Nephron (organoid): ENCODE data around the gene BAZ2B.

Source experiments
- H3K27ac Mint-ChIP-seq, 3 experiments: 2 replicates each; pipeline ENCODE4 v1.8.0; 2020; ENCODE audit warnings: mixed read lengths in 3 of 3, mild to moderate bottlenecking in 2 of 3, moderate library complexity in 1 of 3
- H3K27me3 Mint-ChIP-seq: 2 replicates; pipeline ENCODE4 v1.8.0; 2021; ENCODE audit warnings: low read depth, mild to moderate bottlenecking, moderate library complexity, mixed read lengths
- H3K36me3 Mint-ChIP-seq: 2 replicates; pipeline ENCODE4 v1.8.0; 2020; ENCODE audit warnings: low read depth, mixed read lengths
- H3K4me1 Mint-ChIP-seq: 2 replicates; pipeline ENCODE4 v1.8.0; 2020; ENCODE audit warnings: mixed read lengths
- H3K4me3 Mint-ChIP-seq, 3 experiments: 2 replicates each; pipeline ENCODE4 v1.8.0; 2020; ENCODE audit warnings: mild to moderate bottlenecking in 3 of 3, mixed read lengths in 3 of 3, moderate library complexity in 2 of 3
- H3K9me3 Mint-ChIP-seq: 2 replicates; pipeline ENCODE4 v1.8.0; 2020; ENCODE audit warnings: mixed read lengths
- TF ChIP-seq, protein P1 (sequence below), 3 experiments: fragments of 200-600 bp; sonication (generic); IDR thresholded peaks; one replicate each; pipeline ENCODE4 v1.5.0; 2021; ENCODE audit warnings: antibody characterized with exemption in 3 of 3; ENCODE audit not compliant: unreplicated experiment in 3 of 3

BAZ2B gene

DNA sequence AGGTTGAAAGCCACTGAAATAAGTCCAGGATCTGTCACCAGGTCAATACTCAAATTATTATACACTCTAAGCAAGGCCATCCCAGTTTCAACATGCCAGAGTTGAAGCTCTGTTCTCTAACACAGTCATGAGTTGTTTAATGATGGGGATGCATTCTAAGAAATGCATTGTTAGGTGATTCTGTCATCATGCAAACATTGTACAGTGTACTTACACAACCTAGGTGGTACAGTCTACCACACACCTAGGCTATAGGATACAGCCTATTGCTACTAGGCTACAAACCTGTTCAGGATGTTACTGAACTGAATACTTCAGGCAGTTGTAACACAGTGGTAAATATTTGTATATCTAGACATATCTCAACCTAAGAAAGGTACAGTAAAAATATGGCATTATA, 162.2 kb downstream of the BAZ2B start:
- Mint-ChIP-seq H3K4me1 (peaks cover 5% of the 10 kb centered on the region), H3K27me3 (no peaks in the 10 kb centered on the region), H3K27ac (no peak overlapping the region), H3K36me3 (peaks cover 9% of the 10 kb centered on the region), H3K9me3 (no peaks in the 10 kb centered on the region), H3K4me3 (no peak overlapping the region)
- TF ChIP-seq, protein P1, sequence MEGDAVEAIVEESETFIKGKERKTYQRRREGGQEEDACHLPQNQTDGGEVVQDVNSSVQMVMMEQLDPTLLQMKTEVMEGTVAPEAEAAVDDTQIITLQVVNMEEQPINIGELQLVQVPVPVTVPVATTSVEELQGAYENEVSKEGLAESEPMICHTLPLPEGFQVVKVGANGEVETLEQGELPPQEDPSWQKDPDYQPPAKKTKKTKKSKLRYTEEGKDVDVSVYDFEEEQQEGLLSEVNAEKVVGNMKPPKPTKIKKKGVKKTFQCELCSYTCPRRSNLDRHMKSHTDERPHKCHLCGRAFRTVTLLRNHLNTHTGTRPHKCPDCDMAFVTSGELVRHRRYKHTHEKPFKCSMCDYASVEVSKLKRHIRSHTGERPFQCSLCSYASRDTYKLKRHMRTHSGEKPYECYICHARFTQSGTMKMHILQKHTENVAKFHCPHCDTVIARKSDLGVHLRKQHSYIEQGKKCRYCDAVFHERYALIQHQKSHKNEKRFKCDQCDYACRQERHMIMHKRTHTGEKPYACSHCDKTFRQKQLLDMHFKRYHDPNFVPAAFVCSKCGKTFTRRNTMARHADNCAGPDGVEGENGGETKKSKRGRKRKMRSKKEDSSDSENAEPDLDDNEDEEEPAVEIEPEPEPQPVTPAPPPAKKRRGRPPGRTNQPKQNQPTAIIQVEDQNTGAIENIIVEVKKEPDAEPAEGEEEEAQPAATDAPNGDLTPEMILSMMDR (IDR thresholded peaks at IDR 0.05; ENCODE audit: unreplicated experiment in 3 of 3): no peak

DNA sequence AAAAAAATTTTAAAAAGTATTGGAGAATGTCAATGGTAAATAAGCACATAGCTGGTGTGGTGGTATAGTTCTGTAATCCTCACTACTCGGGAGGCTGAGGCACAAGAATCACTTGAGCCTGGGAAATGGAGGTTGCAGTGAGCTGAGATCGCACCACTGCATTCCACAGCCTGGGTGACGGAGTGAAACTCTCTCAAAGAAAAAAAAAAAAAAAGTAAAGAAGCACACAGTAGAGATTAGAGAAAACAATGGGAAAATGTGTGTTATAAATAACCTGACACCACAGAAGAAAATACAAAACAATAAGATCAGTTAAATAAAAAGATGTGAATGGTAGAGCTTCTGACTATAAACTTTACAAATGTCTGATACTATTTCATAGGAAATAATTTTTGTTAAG, 166.2 kb downstream of the BAZ2B start:
- peak overlapping the region in 1 of 3 experiments; percentile 45 for H3K27ac Mint-ChIP-seq
- no peaks in the 10 kb centered on the region for H3K27me3 Mint-ChIP-seq
- TF ChIP-seq, protein P1 (IDR thresholded peaks at IDR 0.05; ENCODE audit: unreplicated experiment in 3 of 3): no peak
- peaks cover 46% of the 10 kb centered on the region for H3K36me3 Mint-ChIP-seq
- H3K9me3 Mint-ChIP-seq: no peaks in the 10 kb centered on the region
- no peak overlapping the region for H3K4me3 Mint-ChIP-seq
- H3K4me1 Mint-ChIP-seq: peaks cover 8% of the 10 kb centered on the region

DNA sequence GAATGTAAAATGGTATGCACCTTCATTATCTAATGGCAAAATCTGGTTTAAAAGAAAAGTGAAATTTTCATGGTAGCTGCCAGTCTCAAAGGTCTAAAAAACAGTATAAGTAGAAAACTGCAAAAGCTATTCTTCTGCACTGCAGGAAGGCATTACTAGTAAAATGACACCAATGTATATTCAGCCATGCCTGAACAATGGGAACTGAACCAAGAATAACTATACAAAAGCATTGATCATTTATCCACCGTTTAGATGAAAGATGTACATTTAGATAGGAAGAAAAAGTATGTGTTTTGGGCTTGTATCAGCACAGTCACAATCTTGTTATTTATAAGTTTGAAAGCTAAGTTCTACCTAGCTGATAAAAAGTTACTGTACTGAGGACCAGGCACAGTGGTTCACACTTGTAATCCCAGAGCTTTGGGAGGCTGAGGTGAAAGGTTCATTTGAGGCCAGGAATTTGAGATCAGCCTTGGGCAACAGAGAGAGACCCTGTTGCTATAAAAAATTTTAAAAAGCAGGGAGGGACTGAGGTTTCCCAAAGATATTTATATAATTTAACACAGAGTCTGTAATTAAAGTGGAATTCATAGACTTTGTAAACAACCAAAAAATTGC, 166.7 kb downstream of the BAZ2B start:
- Mint-ChIP-seq H3K4me1 (peaks cover 8% of the 10 kb centered on the region), H3K27me3 (no peaks in the 10 kb centered on the region), H3K9me3 (no peaks in the 10 kb centered on the region), H3K36me3 (peaks cover 52% of the 10 kb centered on the region), H3K4me3 (no peak overlapping the region), H3K27ac (peak overlapping the region; percentile 44 to 63 (median 51))
- TF ChIP-seq, protein P1 (IDR thresholded peaks at IDR 0.05; ENCODE audit: unreplicated experiment in 3 of 3): no peak

DNA sequence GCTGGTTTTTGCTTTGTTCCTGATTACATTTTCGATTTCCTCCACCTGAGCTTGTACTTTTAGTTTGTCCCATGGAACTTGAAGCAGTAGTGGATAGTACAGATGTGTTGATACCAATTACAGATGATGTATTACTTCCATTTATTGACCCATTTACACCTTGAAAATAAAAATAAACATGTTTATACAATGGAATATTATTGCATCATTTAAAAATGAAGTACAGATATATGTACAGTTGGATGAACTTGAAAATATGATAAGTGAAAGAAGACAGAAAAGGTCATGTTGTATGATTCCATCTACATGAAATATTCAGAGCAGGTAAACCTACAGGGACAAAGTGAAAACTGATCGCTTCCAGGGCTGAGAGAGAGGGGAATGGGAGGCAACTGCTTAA, 169.5 kb downstream of the BAZ2B start:
- Mint-ChIP-seq H3K4me3 (no peak overlapping the region), H3K36me3 (peaks cover 67% of the 10 kb centered on the region), H3K27me3 (no peaks in the 10 kb centered on the region), H3K27ac (no peak overlapping the region), H3K4me1 (peaks cover 8% of the 10 kb centered on the region), H3K9me3 (no peaks in the 10 kb centered on the region)
- TF ChIP-seq, protein P1 (IDR thresholded peaks at IDR 0.05; ENCODE audit: unreplicated experiment in 3 of 3): no peak

DNA sequence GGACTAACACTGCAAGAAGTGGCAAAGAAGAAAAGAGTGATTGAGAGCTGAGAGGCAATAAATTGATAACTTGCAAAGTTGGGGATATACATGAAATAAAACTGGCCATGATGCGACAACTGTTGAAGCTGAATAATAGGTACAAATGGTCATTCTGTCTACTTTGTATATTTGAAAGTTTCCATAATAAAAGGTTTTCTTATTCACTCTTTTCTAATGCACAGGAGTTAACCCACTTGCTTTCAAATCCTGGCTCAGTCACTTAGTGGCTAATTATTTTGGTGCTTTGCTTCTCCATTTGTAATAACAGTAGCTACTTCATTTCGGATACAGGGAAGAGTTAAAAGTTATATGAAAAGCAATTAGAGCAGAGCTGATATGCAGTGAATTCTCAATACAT, 170.1 kb downstream of the BAZ2B start:
- no peak overlapping the region for H3K4me3 Mint-ChIP-seq
- H3K27ac Mint-ChIP-seq: no peak overlapping the region
- TF ChIP-seq, protein P1 (IDR thresholded peaks at IDR 0.05; ENCODE audit: unreplicated experiment in 3 of 3): no peak
- no peaks in the 10 kb centered on the region for H3K27me3 Mint-ChIP-seq
- peaks cover 70% of the 10 kb centered on the region for H3K36me3 Mint-ChIP-seq
- no peaks in the 10 kb centered on the region for H3K9me3 Mint-ChIP-seq
- peaks cover 8% of the 10 kb centered on the region for H3K4me1 Mint-ChIP-seq

DNA sequence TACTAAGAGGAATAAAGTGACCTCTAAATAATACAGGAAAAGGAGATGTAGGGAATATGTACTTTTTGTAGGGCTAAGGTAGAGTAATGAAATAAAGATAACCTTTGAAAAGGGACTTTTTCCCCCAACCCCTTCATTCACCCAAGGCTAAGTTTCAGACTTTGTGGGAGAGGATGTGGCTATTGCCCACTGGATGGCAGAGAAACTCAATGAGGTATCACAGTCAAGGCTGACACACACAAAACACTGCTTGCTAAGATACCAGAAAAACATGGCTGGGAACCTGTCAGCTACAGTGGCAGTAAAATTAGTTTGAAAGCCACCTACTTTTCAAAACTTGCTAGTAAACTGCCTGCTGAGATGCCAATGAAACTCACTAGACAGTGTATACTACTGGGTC, 171.0 kb downstream of the BAZ2B start:
- Mint-ChIP-seq H3K4me3 (no peak overlapping the region), H3K4me1 (peaks cover 8% of the 10 kb centered on the region), H3K27ac (no peak overlapping the region), H3K36me3 (peaks cover 76% of the 10 kb centered on the region), H3K27me3 (no peaks in the 10 kb centered on the region), H3K9me3 (no peaks in the 10 kb centered on the region)
- TF ChIP-seq, protein P1 (IDR thresholded peaks at IDR 0.05; ENCODE audit: unreplicated experiment in 3 of 3): no peak
